Limb (tissue), 2 donors: ENCODE data around the gene PATZ1.
"Not testable (repeated sequence)": the region's sequence is repeated elsewhere in the genome, so short reads cannot be mapped to it uniquely, and the experiment has no call there.

Experiments used
- DNase-seq, 2 donors: peaks; one replicate each; pipeline ENCODE4 v3.0.0-alpha.2; 2016; ENCODE audit errors: extremely low spot score in 2 of 2

Gene PATZ1

GRCh38 chr22:31346255-31346732, at the start of gene PATZ1:
TSS of gene PATZ1 (minus strand) at chr22:31346346. CDS start at chr22:31345602, 744 bp downstream.
- peak; percentile 88 to 90 for DNase-seq

GRCh38 chr22:31394326-31394725, 48.2 kb upstream of the PATZ1 start:
- DNase-seq: no peak

- no peak for DNase-seq
Observed at GRCh38 chr22:31393893-31394292, 47.7 kb upstream of the PATZ1 start.

- not testable (repeated sequence) for DNase-seq
Observed at GRCh38 chr22:31378651-31379050, 32.5 kb upstream of the PATZ1 start.

GRCh38 chr22:31378123-31378522, 32.0 kb upstream of the PATZ1 start:
- DNase-seq: no peak

GRCh38 chr22:31377612-31378011, 31.5 kb upstream of the PATZ1 start:
- peak in 1 of 2 donors; percentile 5 for DNase-seq

GRCh38 chr22:31367426-31367825, 21.3 kb upstream of the PATZ1 start:
- DNase-seq: no peak

GRCh38 chr22:31363885-31364465, 17.8 kb upstream of the PATZ1 start:
- no peak for DNase-seq

GRCh38 chr22:31361743-31362142, 15.6 kb upstream of the PATZ1 start:
- no peak for DNase-seq

GRCh38 chr22:31360029-31360428, 13.9 kb upstream of the PATZ1 start:
- DNase-seq: no peak

- DNase-seq: no peak
Observed at GRCh38 chr22:31354515-31354914, 8.4 kb upstream of the PATZ1 start.

GRCh38 chr22:31350410-31350863, 4.3 kb upstream of the PATZ1 start:
- peak in 1 of 2 donors; percentile 48 for DNase-seq

GRCh38 chr22:31349960-31350359, 3.8 kb upstream of the PATZ1 start:
- no peak for DNase-seq

GRCh38 chr22:31348766-31349165, 2.6 kb upstream of the PATZ1 start:
- DNase-seq: no peak

- DNase-seq: not testable (repeated sequence)
Observed at GRCh38 chr22:31348009-31348337, 1.8 kb upstream of the PATZ1 start.

GRCh38 chr22:31347251-31348008, 1.3 kb upstream of the PATZ1 start:
- peak; percentile 75 to 80 for DNase-seq

- peak; percentile 12 to 88 for DNase-seq
Observed at GRCh38 chr22:31346733-31347250, 646 bp upstream of the PATZ1 start.

- peak; percentile 88 to 93 for DNase-seq
Observed at GRCh38 chr22:31345331-31346254, 553 bp downstream of the PATZ1 start.

GRCh38 chr22:31344578-31345330, 1.4 kb downstream of the PATZ1 start:
- DNase-seq: peak; percentile 11 to 61

- DNase-seq: no peak
Observed at GRCh38 chr22:31344256-31344577, 1.9 kb downstream of the PATZ1 start.
